ENCODE data around the gene RABGAP1.

RABGAP1 gene

DNA sequence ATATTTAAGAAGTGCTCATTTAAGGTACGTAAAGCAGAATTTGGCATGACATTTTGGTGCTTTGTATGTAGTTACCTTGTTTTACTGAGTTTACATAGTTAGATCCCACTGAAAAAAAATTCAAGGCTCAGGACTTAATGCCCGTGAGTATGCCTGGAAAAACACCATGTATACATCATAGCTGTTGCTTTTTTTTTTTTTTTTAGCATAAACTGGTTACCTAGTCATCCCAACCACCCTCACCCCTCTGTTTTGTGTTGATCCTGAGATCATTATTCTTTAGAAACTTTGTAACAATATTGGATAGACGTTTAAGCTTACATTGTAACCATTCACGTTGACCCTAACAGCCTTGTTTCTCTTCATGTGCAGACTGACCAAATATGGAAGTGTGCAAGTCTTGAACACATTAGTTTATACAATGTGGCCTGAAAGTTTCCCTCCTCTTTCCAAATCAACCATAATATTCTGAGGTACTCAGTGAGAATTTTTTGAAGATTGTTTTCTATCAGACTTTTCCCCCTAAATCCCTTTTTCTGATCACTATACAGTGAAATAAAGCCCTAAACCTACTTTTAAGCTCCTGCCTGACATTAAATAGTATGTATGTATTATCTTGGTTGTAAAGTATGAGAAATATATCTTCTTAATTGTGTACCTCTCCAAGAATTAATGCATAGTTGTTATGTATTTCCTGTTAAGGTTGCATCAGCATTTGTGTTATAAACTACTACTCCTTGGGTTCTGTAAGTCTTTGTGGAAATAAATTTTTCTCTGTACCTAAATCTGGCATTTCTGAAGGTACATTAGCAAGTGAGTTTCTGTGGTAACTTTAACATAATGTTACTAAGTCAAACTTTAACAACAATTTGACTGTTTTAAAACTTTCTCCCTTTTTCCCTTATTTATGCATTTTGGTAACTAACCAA is 4.4 kb downstream of the RABGAP1 start:
- DNase-seq (ENCODE audit: low read depth in 3 of 3), result no peak

DNA sequence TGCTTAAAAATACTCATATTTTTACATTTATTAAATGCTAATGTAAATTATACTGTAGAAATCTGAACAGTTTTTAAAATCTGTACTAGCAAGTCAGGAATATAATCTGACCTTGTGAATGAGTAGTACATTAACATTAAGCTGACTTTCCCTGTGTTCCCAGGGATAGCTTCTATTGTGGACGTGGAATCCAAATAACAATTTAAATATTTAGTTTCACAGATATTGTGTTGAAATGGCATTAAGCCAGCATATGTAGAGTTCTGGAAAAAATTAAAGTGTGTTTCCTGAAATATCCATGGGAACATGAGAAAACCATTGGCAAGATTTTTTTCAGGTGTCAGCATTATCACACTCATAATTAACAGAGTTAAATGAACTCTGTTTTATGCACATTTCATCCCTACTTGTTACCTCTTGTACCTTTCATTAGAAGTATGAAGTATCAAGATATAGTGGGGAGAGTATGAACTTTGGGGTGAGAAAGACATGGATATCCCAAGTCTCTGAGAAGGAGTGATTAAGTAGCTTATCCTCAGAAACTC is 5.7 kb downstream of the RABGAP1 start:
- no peak for DNase-seq (ENCODE audit: low read depth in 3 of 3)

DNA sequence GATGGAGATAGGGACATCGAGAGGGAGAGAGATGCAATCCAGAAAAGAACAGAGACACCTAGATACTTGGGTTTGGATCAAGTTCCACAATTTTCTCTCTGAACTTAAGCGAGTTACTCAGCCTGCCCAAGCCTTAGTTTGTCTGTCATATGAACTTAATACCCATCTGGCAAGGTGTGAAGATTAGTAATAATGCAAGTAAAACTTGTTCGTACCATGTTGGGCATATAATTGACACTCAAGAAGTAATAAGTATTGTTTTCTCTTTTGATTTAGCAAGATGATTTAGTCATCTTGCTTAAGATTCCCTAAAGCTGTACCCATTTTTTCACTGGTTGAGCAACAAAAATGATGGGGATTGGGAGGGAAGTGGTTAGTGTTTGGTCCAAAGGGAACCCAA is 7.5 kb downstream of the RABGAP1 start:
- no peak for DNase-seq (ENCODE audit: low read depth in 3 of 3)

DNA sequence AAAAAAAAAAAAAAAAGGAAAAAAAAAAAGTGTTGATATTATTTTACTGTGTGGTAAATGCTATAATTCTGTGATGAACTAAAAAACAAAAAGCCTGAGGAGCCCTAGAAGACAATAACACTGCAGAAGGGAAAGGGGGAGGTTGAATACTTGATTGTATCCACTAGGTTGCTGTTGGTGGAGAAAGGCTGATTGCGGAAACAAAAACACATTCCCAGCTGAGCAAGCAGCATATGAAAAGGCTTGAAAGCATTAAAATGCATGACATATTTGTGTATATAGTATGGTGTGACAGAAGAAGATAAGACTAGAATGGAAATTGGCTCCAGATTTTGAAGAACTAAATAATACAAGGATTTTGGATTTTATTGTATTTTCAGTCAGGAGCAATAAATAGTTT is 8.9 kb downstream of the RABGAP1 start:
- DNase-seq (ENCODE audit: low read depth in 3 of 3), result no peak

GRCh38 chr9:122950263-122950662 is 9.4 kb downstream of the RABGAP1 start:
- no peak for DNase-seq (ENCODE audit: low read depth in 3 of 3)

GRCh38 chr9:122951056-122951455 is 10.2 kb downstream of the RABGAP1 start:
- DNase-seq (ENCODE audit: low read depth in 3 of 3), result no peak

DNA sequence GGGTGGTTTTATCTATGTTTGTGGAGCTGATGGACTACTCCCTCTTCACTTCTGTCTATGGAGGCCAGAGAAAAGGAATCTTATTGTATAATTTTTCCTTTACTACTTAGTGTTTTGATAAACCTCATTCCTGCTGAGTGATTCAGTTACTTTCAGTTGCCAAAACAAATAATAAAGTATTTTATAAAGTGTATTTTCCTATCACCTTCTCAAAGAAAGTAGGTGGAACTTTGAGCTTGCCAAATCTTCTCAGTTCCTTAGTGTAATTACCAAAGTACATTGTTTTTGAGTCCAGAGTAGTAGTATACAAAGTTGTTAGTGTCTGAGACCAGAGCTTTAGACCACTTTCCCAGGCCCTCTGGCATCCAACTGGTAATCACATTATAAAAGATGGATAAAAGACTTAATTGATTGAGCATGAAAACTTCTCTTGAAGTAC is 13.5 kb downstream of the RABGAP1 start:
- no peak for DNase-seq (ENCODE audit: low read depth in 3 of 3)

GRCh38 chr9:122955961-122956360 is 15.1 kb downstream of the RABGAP1 start:
- DNase-seq (ENCODE audit: low read depth in 3 of 3), result no peak

DNA sequence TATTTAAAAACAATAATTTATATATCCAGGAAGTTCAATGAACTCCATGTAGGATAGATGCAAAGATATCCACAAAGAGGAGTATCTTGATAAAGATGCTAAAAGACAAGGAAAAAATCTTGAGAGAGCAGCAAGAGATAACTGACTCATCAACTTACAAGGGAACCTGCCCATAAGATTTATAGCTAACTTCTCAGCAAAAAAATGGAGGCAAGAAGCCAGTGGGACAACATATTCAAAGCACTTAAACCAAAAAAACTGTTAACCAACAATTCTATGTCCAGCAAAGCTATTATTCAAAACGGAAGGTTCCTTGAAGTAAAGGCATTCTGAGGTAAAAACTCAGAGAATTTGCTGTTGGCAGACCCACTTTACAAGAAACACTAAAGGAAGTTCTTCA is 20.3 kb downstream of the RABGAP1 start:
- DNase-seq (ENCODE audit: low read depth in 3 of 3), result no peak

- no peak for DNase-seq (ENCODE audit: low read depth in 3 of 3)
These were observed 34.4 kb downstream of the RABGAP1 start for GRCh38 chr9:122975196-122975595.

- no peak for DNase-seq (ENCODE audit: low read depth in 3 of 3)
These were observed 37.8 kb downstream of the RABGAP1 start for GRCh38 chr9:122978601-122979000.

DNA sequence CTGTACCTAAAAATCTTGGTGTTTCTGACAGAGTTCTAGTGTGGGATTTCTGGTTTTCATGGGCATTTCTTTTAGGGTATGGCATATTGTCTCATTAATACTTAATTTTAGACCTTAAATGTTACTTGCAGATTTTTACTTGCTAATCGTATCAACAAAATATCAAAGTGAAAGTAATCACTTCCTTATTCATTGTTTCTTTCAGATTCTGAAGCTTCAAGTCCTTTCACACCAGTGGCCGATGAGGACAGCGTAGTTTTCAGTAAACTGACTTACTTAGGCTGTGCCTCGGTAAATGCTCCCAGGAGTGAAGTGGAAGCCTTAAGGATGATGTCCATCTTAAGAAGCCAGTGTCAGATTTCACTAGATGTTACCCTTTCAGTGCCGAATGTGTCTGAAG is 45.2 kb downstream of the RABGAP1 start:
- no peak for DNase-seq (ENCODE audit: low read depth in 3 of 3)

DNA sequence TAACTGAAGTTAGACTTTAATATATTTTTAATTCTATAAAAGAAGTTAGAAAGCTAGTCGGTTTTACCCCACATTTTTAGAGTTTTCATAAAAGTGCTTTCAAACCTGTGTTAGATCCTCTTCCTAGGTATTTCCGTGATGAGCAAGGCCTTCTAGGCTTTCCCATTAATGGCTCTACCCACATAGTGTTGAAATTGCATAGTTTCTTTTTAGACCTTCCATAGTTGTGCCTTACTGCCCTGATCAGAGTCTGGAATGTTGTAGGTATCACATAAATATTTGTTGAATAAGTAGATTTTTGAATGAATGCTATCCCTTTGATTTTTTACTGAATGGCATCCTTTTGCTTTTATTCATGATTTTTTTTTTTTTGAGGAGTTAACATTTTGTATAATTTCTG is 47.3 kb downstream of the RABGAP1 start:
- no peak for DNase-seq (ENCODE audit: low read depth in 3 of 3)

DNA sequence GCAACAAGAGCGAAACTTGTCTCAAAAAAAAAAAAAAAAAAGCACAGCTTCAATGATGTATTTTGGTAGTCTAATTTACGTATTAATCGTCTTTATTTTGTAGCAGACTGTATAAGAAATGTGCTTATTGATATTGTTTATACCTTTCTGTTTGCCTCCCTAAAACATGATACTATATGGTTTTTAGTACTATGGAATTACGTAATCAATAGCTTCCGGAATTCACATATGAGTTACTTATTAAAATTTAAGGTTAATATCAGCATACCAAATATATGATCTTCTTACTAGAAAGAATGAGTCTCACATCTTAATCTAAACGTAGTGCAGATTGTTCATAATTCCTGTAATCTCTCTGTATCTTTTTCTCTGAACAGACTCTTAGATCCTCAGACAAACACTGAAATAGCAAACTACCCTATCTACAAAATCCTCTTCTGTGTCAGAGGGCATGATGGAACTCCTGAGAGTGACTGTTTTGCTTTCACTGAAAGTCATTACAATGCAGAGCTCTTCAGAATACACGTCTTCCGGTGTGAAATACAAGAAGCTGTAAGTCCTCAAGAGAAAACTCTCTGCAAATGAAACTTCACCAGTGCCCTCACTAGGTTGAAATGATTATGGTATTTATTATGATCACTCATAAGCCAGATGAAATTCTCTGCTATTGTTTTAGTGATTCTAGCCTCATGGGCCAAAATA is 48.3 kb downstream of the RABGAP1 start:
- no peak for DNase-seq (ENCODE audit: low read depth in 3 of 3)

- DNase-seq (ENCODE audit: low read depth in 3 of 3), result peak; percentile 2 to 24 (median 15)
These were observed 50.6 kb downstream of the RABGAP1 start for GRCh38 chr9:122991370-122991830.

DNA sequence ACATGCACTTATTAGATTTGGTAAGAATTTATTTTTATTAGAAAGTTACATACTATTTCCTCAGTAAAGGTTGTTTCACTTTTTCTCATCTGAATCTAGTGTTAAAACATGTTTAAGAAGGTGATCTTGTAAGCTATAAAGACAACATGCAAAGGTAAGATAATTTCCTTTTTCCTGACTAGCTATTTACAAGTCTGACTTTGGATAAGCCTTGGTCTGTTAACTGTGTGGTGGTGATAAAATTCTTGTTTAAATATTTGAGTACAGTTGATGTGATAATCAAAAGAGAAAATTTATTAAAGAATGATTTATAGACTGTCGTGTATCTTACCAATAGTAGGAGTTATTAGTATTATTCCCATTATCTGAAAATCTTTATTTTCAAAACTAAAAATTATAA is 55.8 kb downstream of the RABGAP1 start:
- DNase-seq (ENCODE audit: low read depth in 3 of 3), result no peak

GRCh38 chr9:122998448-122998847 is 57.6 kb downstream of the RABGAP1 start:
- DNase-seq (ENCODE audit: low read depth in 3 of 3), result no peak

- no peak for DNase-seq (ENCODE audit: low read depth in 3 of 3)
These were observed 59.7 kb downstream of the RABGAP1 start for GRCh38 chr9:123000371-123001068.

- DNase-seq (ENCODE audit: low read depth in 3 of 3), result no peak
These were observed 61.9 kb downstream of the RABGAP1 start for GRCh38 chr9:123002754-123003153.

- DNase-seq (ENCODE audit: low read depth in 3 of 3), result no peak
These were observed 62.6 kb downstream of the RABGAP1 start for GRCh38 chr9:123003466-123003865.

DNA sequence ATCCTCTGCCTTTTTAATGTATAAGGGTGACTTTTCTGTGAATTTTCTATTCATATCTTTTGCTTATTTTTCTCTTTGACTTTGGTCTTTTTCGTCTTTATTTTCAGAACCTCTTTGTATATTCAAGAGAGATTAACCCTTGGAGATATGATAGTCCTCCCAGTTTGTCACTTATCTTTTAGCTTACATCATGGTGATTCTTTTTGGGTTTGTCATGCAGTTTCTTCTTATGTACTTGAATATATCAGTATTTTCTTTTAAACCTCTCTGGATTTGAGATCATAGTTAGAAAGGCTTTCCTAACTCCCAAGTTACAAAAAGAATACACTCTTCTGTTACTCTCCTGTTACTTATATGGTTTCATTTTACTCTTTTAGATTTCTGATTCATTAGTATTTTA is 65.1 kb downstream of the RABGAP1 start:
- no peak for DNase-seq (ENCODE audit: low read depth in 3 of 3)

DNA sequence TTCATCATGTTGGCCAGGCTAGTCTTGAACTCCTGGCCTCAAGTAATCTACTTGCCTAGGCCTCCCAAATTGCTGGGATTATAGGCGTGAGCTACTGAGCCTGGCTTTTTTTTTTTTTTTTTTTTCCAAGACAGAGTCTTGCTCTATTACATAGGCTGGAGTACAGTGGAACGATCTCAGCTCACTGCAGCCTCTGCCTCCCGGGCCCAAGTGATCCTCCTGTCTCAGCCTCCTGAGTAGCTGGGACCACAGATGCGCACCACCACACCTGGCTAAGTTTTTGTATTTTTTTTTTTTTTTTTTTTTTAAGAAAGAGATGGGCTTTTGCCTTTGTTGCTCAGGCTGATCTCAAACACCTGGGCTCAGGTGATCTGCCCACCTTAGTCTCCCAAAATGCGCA is 66.4 kb downstream of the RABGAP1 start:
- no peak for DNase-seq (ENCODE audit: low read depth in 3 of 3)
